HepG2 (cell line): ENCODE results near the gene KIR3DL2. TPM values are rescaled to one million over a fixed set of nuclear protein-coding genes. Genes with fewer than 3 reads are reported as not detected.

Source experiments
- ATAC-seq: fragments of 200-7000 bp; cut with Tn5 transposase; 3 replicates; pipeline ENCODE4 v1.9.1; 2020; ENCODE audit warnings: mild to moderate bottlenecking, moderate library complexity
- BruUV-seq: library from RNA; stranded (reverse); fragments of 400-500 nt; replicated peaks from 2 replicates; lab custom pipeline; 2021; lab: Mats Ljungman, UMichigan
- CTCF ChIA-PET: fragments of 300-600 bp; formaldehyde crosslinking; extraction: SDS; loops from one replicate; lab custom pipeline; 2021; ENCODE audit warnings: low total read pairs, inconsistent platforms, low intra/inter-chr PET ratio; lab: Yijun Ruan, JAX
- POLR2A ChIA-PET: fragments of 350-600 bp; sonication (Branson Sonifier 250); formaldehyde crosslinking; loops from one replicate; lab custom pipeline; 2020; ENCODE audit warnings: antibody characterized with exemption, inconsistent platforms; lab: Yijun Ruan, JAX
- DNase-seq: peaks from one replicate; pipeline ENCODE4 v3.0.0-alpha.2; 2015; ENCODE audit warnings: low spot score
- FAIRE-seq: peaks from 3 replicates; lab custom pipeline; 2011; peaks lifted over from hg19 to GRCh38; lab: Jason Lieb, UNC
- H2AFZ ChIP-seq: one replicate; pipeline ENCODE4 v1.6.1; 2011; ENCODE audit warnings: low read length, inconsistent platforms
- H3K27ac ChIP-seq: fragments of 300-600 bp; 3 replicates; pipeline ENCODE4 v1.8.0; 2011; ENCODE audit warnings: mixed run types, mild to moderate bottlenecking, mixed read lengths, low read length, inconsistent platforms; ENCODE audit not compliant: insufficient read depth; ENCODE audit errors: extremely low read length
- H3K27me3 ChIP-seq, 2 experiments: fragments of 200-600 bp in 1 of 2; 2 replicates in 1 of 2; 3 replicates in 1 of 2; pipeline versions ENCODE4 v1.6.0 to v1.8.0; 2011; ENCODE audit warnings: low read length in 2 of 2, mild to moderate bottlenecking in 2 of 2, moderate library complexity in 2 of 2, inconsistent platforms in 1 of 2; ENCODE audit not compliant: insufficient read depth in 2 of 2, control insufficient read depth in 1 of 2
- H3K36me3 ChIP-seq, 2 experiments: fragments of 200-600 bp in 1 of 2; replicated peaks in 1 of 2; 2 replicates in 1 of 2; 3 replicates in 1 of 2; pipeline versions ENCODE4 v1.5.1 to v1.8.0; 2011; ENCODE audit warnings: low read length in 2 of 2, inconsistent platforms in 1 of 2; ENCODE audit not compliant: insufficient read depth in 2 of 2, control insufficient read depth in 1 of 2
- H3K4me1 ChIP-seq: 2 replicates; pipeline ENCODE4 v1.5.1; 2012; ENCODE audit warnings: low read length, inconsistent platforms; ENCODE audit not compliant: insufficient read depth
- H3K4me2 ChIP-seq: 2 replicates; pipeline ENCODE4 v1.6.0; 2011; ENCODE audit warnings: low read depth, low read length, inconsistent platforms
- H3K4me3 ChIP-seq, 3 experiments: fragments of 200-600 bp in 1 of 3; sonication (generic), shearing (Covaris generic) in 1 of 3; replicated peaks in 1 of 3; 2 replicates each; pipeline ENCODE4 v1.5.1; 2011 to 2016; ENCODE audit warnings: low read length in 3 of 3, inconsistent platforms in 2 of 3, low read depth in 2 of 3, mild to moderate bottlenecking in 2 of 3, control low read depth in 1 of 3, mixed read lengths in 1 of 3; ENCODE audit not compliant: insufficient read depth in 1 of 3
- H3K79me2 ChIP-seq: one replicate; pipeline ENCODE4 v1.6.1; 2011; ENCODE audit warnings: low read length, inconsistent platforms; ENCODE audit not compliant: insufficient read depth
- H3K9ac ChIP-seq: 2 replicates; pipeline ENCODE4 v1.6.0; 2011; ENCODE audit warnings: mild to moderate bottlenecking, low read depth, low read length, inconsistent platforms; ENCODE audit not compliant: insufficient read depth
- H3K9me3 ChIP-seq: 2 replicates; pipeline ENCODE4 v1.5.1; 2012; ENCODE audit warnings: mild to moderate bottlenecking, low read length
- H4K20me1 ChIP-seq: 2 replicates; pipeline ENCODE4 v1.6.0; 2011; ENCODE audit warnings: inconsistent platforms, mild to moderate bottlenecking, low read length, moderate library complexity; ENCODE audit not compliant: insufficient read depth
- BHLHE40 ChIP-seq: IDR thresholded peaks from 2 replicates; pipeline ENCODE4 v1.6.1; 2011; ENCODE audit warnings: low read length, improper control_type of control experiment
- FUBP1 ChIP-seq: sonication (generic); formaldehyde crosslinking; IDR thresholded peaks from 2 replicates; pipeline ENCODE4 v1.5.1; 2020; ENCODE audit warnings: missing genetic modification reagents, mild to moderate bottlenecking, borderline replicate concordance
- HNF4G ChIP-seq, 2 experiments: sonication (generic) in 1 of 2; formaldehyde crosslinking in 1 of 2; IDR thresholded peaks; 2 replicates each; pipeline versions ENCODE4 v1.4.0 to v1.6.1; 2011 to 2020; ENCODE audit warnings: borderline replicate concordance in 2 of 2, low read depth in 2 of 2, mild to moderate bottlenecking in 2 of 2, low read length in 1 of 2, missing genetic modification reagents in 1 of 2, moderate library complexity in 1 of 2
- HNRNPL ChIP-seq: fragments of 200-400 bp; formaldehyde crosslinking; IDR thresholded peaks from 2 replicates; pipeline ENCODE4 v1.6.1; 2017; ENCODE audit warnings: mild to moderate bottlenecking, low read depth, low read length
- NR3C1 ChIP-seq: sonication (generic); formaldehyde crosslinking; IDR thresholded peaks from 2 replicates; pipeline ENCODE4 v1.4.0; 2020; ENCODE audit warnings: missing genetic modification reagents
- PAF1 ChIP-seq: IDR thresholded peaks from 2 replicates; pipeline ENCODE4 v1.6.1; 2016; ENCODE audit warnings: missing genetic modification reagents, missing compliant biosample characterization
- RFX1 ChIP-seq: fragments of 450-650 bp; IDR thresholded peaks from 2 replicates; pipeline ENCODE4 v1.6.1; 2017
- THYN1 ChIP-seq: sonication (generic); formaldehyde crosslinking; IDR thresholded peaks from 2 replicates; pipeline ENCODE4 v1.8.1; 2023; ENCODE audit warnings: low read depth, mild to moderate bottlenecking, moderate library complexity, missing genetic modification reagents, borderline replicate concordance
- ZBTB21 ChIP-seq: sonication (generic); formaldehyde crosslinking; IDR thresholded peaks from 2 replicates; pipeline ENCODE4 v1.4.0; 2020; ENCODE audit warnings: missing genetic modification reagents
- ZBTB37 ChIP-seq: sonication (generic); formaldehyde crosslinking; IDR thresholded peaks from 2 replicates; pipeline ENCODE4 v1.4.0; 2020; ENCODE audit warnings: mild to moderate bottlenecking, missing genetic modification reagents
- ZBTB7B ChIP-seq: sonication (generic); formaldehyde crosslinking; IDR thresholded peaks from 2 replicates; pipeline ENCODE4 v1.4.0; 2020; ENCODE audit warnings: missing genetic modification reagents
- ZFP36 ChIP-seq: fragments of 150-350 bp; IDR thresholded peaks from 2 replicates; pipeline ENCODE4 v1.6.1; 2018; ENCODE audit warnings: borderline replicate concordance, low read length, low read depth; ENCODE audit not compliant: partially characterized antibody
- ZNF264 ChIP-seq: sonication (generic); formaldehyde crosslinking; IDR thresholded peaks from 2 replicates; pipeline ENCODE4 v1.4.0; 2020; ENCODE audit warnings: missing genetic modification reagents
- ZNF770 ChIP-seq: sonication (generic); formaldehyde crosslinking; IDR thresholded peaks from 2 replicates; pipeline ENCODE4 v1.5.0; 2020; ENCODE audit warnings: mild to moderate bottlenecking, missing genetic modification reagents
- ZNF776 ChIP-seq: sonication (generic); formaldehyde crosslinking; IDR thresholded peaks from 2 replicates; pipeline ENCODE4 v1.4.0; 2020; ENCODE audit warnings: mild to moderate bottlenecking, missing genetic modification reagents
- WGBS: methylation state at CpG from one replicate; pipeline ENCODE4 v1.1.6; 2017; ENCODE audit warnings: low lambda C conversion rate; 5-methylcytosine and 5-hydroxymethylcytosine counted together
- in situ Hi-C: cut with HindIII; loops from 2 replicates; pipeline ENCODE4 v1.10.0; 2017; ENCODE audit warnings: low pct_unique_long_range_greater_than_20kb; ENCODE audit not compliant: extremely low pct_ligation_motif_present
- intact Hi-C: fragments of 100-400 bp; cut with micrococcal nuclease; formaldehyde crosslinking; loops from one replicate; pipeline ENCODE4 v1.10.0; 2022; ENCODE audit not compliant: unreplicated experiment
- polyA plus RNA-seq, 8 experiments: library from polyadenylated mRNA; depleted of rRNA in 3 of 8; stranded (reverse) in 7 of 8; unstranded in 1 of 8; fragments of >200 nt; fragmentation: Illumina TruSeq in 4 of 8; extraction: Trizol in 4 of 8; gene quantifications; 2 replicates each; pipeline versions ENCODE4 v1.2.1 to v1.2.3, GENCODE V29; 2011 to 2016; ENCODE audit warnings: low read depth in 4 of 8, missing spikeins in 1 of 8, mixed read lengths in 1 of 8; ENCODE audit not compliant: insufficient read depth in 1 of 8
- total RNA-seq, 5 experiments: library from RNA; depleted of rRNA; stranded (reverse); fragments of >200 nt; fragmentation: Illumina TruSeq; extraction: Trizol; gene quantifications; 2 replicates each; pipeline ENCODE4 v1.2.3, GENCODE V29; 2016; ENCODE audit warnings: low read depth in 1 of 5
- TF ChIP-seq, protein P1 (sequence below): sonication (generic); formaldehyde crosslinking; IDR thresholded peaks from 2 replicates; pipeline ENCODE4 v1.4.0; 2020; ENCODE audit warnings: missing genetic modification reagents
- TF ChIP-seq, protein P2 (sequence below): sonication (generic); formaldehyde crosslinking; IDR thresholded peaks from 2 replicates; pipeline ENCODE4 v1.8.0; 2022; ENCODE audit warnings: mild to moderate bottlenecking, missing genetic modification reagents

The KIR3DL2 gene
- total and polyA plus RNA-seq, 2 of the 13 experiments (the other 11 are each of a cell fraction or from before 2014, with no cell fraction given), result not detected

- no peak for DNase-seq
- H3K27ac ChIP-seq, result no peak overlapping the region
- no TSS peak for BruUV-seq
- H4K20me1 ChIP-seq, result no peaks in the 10 kb centered on the region
- intact Hi-C loops, result no loop called here
- H3K4me2 ChIP-seq, result no peak overlapping the region
- CTCF ChIA-PET, result no interaction called here
- H3K4me1 ChIP-seq, result no peaks in the 10 kb centered on the region
- no peaks in the 10 kb centered on the region for H3K9me3 ChIP-seq
- FAIRE-seq, result no peak
- H3K27me3 ChIP-seq, result peaks cover 0 to 11% of the 10 kb centered on the region in 2 experiments; a peak in 1 of 5 replicates
- in situ Hi-C loops, result no loop called here
- H3K36me3 ChIP-seq, result no peaks in the 10 kb centered on the region
- WGBS, result 0% methylated on average over 1 of the region's 2 CpGs
- H3K4me3 ChIP-seq, result no peak overlapping the region
- ATAC-seq, result no peak
- POLR2A ChIA-PET, result no interaction called here
- H3K9ac ChIP-seq, result no peak overlapping the region
- no peaks in the 10 kb centered on the region for H3K79me2 ChIP-seq
- no peak overlapping the region for H2AFZ ChIP-seq
- TF ChIP-seq NR3C1 (CRISPR knock-in tag) (no peak), RFX1 (no peak), THYN1 (no peak), HNF4G (IDR thresholded peaks at IDR 0.05; ENCODE audit: borderline replicate concordance, low read depth, low read length) (no peak), HNF4G (CRISPR knock-in tag; IDR thresholded peaks at IDR 0.05; ENCODE audit: borderline replicate concordance, low read depth) (no peak), ZNF264 (CRISPR knock-in tag) (no peak), ZNF776 (CRISPR knock-in tag) (no peak), ZBTB21 (CRISPR knock-in tag) (no peak), ZFP36 (no peak), ZNF770 (CRISPR knock-in tag) (no peak), FUBP1 (no peak), ZBTB37 (CRISPR knock-in tag) (no peak), PAF1 (no peak), ZBTB7B (no peak), BHLHE40 (no peak), HNRNPL (no peak)
- TF ChIP-seq, protein P1, sequence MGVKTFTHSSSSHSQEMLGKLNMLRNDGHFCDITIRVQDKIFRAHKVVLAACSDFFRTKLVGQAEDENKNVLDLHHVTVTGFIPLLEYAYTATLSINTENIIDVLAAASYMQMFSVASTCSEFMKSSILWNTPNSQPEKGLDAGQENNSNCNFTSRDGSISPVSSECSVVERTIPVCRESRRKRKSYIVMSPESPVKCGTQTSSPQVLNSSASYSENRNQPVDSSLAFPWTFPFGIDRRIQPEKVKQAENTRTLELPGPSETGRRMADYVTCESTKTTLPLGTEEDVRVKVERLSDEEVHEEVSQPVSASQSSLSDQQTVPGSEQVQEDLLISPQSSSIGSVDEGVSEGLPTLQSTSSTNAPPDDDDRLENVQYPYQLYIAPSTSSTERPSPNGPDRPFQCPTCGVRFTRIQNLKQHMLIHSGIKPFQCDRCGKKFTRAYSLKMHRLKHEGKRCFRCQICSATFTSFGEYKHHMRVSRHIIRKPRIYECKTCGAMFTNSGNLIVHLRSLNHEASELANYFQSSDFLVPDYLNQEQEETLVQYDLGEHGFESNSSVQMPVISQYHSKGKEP (CRISPR knock-in tag), result no peak
- TF ChIP-seq, protein P2, sequence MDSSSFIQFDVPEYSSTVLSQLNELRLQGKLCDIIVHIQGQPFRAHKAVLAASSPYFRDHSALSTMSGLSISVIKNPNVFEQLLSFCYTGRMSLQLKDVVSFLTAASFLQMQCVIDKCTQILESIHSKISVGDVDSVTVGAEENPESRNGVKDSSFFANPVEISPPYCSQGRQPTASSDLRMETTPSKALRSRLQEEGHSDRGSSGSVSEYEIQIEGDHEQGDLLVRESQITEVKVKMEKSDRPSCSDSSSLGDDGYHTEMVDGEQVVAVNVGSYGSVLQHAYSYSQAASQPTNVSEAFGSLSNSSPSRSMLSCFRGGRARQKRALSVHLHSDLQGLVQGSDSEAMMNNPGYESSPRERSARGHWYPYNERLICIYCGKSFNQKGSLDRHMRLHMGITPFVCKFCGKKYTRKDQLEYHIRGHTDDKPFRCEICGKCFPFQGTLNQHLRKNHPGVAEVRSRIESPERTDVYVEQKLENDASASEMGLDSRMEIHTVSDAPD (CRISPR knock-in tag), result no peak
Measured at GRCh38 chr19:54850930-54851329, 687 bp downstream of the KIR3DL2 start.
